Gastroesophageal sphincter (tissue), 4 donors: ENCODE data around the gene COG4. TPM values are rescaled to one million over a fixed set of nuclear protein-coding genes. Genes with fewer than 3 reads are reported as not detected.

Experiments
- ATAC-seq: fragments of 150-250 bp; one replicate; pipeline ENCODE4 v1.9.1; 2016; ENCODE audit warnings: mild to moderate bottlenecking, moderate library complexity
- H3K27ac ChIP-seq, 4 donors: fragments of 200-600 bp; sonication (generic) in 3 of 4; 1 replicate in 3 of 4; 2 replicates in 1 of 4; pipeline ENCODE4 v1.5.1; 2016 to 2019
- H3K27me3 ChIP-seq: fragments of 200-600 bp; sonication (generic); one replicate; pipeline ENCODE4 v1.5.1; 2019
- H3K36me3 ChIP-seq, 2 donors: fragments of 200-600 bp; sonication (generic); one replicate each; pipeline ENCODE4 v1.5.1; 2019; ENCODE audit warnings: control low read depth in 1 of 2
- H3K4me1 ChIP-seq, 3 donors: fragments of 200-600 bp; sonication (generic); 1 replicate in 2 of 3; 2 replicates in 1 of 3; pipeline ENCODE4 v1.5.1; 2016 to 2019; ENCODE audit warnings: control low read depth in 2 of 3
- H3K4me3 ChIP-seq, 2 donors: fragments of 200-600 bp; sonication (generic); one replicate each; pipeline ENCODE4 v1.5.1; 2019; ENCODE audit warnings: mild to moderate bottlenecking in 1 of 2, moderate library complexity in 1 of 2
- H3K9me3 ChIP-seq, 3 donors: fragments of 200-600 bp; sonication (generic); one replicate each; pipeline ENCODE4 v1.5.1; 2017 to 2019; ENCODE audit warnings: control low read depth in 2 of 3
- CTCF ChIP-seq, 4 experiments: fragments of 200-600 bp in 2 of 4; fragments of 450-650 bp in 2 of 4; sonication (generic) in 1 of 4; IDR thresholded peaks; one replicate each; pipeline ENCODE4 v1.5.1; 2017 to 2019; ENCODE audit warnings: antibody characterized with exemption in 4 of 4, mild to moderate bottlenecking in 2 of 4, moderate library complexity in 2 of 4
- EP300 ChIP-seq: sonication (generic); formaldehyde crosslinking; IDR thresholded peaks from one replicate; pipeline ENCODE4 v1.6.1; 2017; ENCODE audit warnings: antibody characterized with exemption, mild to moderate bottlenecking
- POLR2A ChIP-seq, 2 donors: fragments of 450-650 bp; IDR thresholded peaks; one replicate each; pipeline ENCODE4 v1.6.1; 2017; ENCODE audit warnings: antibody characterized with exemption in 2 of 2, mild to moderate bottlenecking in 2 of 2, moderate library complexity in 1 of 2
- POLR2AphosphoS5 ChIP-seq: sonication (generic); formaldehyde crosslinking; IDR thresholded peaks from one replicate; pipeline ENCODE4 v1.6.1; 2017; ENCODE audit warnings: antibody characterized with exemption
- WGBS, 2 donors: methylation state at CpG; one replicate each; pipeline ENCODE4 v1.1.5; 2018; ENCODE audit warnings: low coverage in 1 of 2; 5-methylcytosine and 5-hydroxymethylcytosine counted together
- total RNA-seq, 4 donors: library from RNA; depleted of rRNA; stranded (reverse); fragments of >200 nt; gene quantifications; one replicate each; pipeline ENCODE4 v1.1.0, GENCODE V29; 2016

Gene COG4
- total RNA-seq, 4 donors from 2014 or later, result 32.3 to 37.4 (median 35.0) TPM

- TF ChIP-seq EP300, result no peak
- TF ChIP-seq POLR2A (IDR thresholded peaks at IDR 0.05), result no peak
- TF ChIP-seq POLR2AphosphoS5, result no peak
- no peak for TF ChIP-seq CTCF (IDR thresholded peaks at IDR 0.05)
- H3K9me3 ChIP-seq, result no peaks in the 10 kb centered on the region
- peaks cover 0 to 40% (median 19%) of the 10 kb centered on the region in 3 donors for H3K4me1 ChIP-seq
- H3K27ac ChIP-seq, result peak overlapping the region in 1 of 4 donors; percentile 86
- ATAC-seq, result no peak
- WGBS, 2 donors, result 73 to 75% methylated on average over 2 to 6 of the region's 11 CpGs
- H3K36me3 ChIP-seq, result no peaks in the 10 kb centered on the region
- no peaks in the 10 kb centered on the region for H3K27me3 ChIP-seq
- no peak overlapping the region for H3K4me3 ChIP-seq
Measured at GRCh38 chr16:70440009-70440692, 83.2 kb downstream of the COG4 start.

GRCh38 chr16:70438969-70439862 is 84.1 kb downstream of the COG4 start, which contains the start of gene ST3GAL2:
ST3GAL2 (minus strand) TSS chr16:70439100; CDS start chr16:70398530, 40,570 bp downstream.
- Histone ChIP-seq H3K27me3 (no peaks in the 10 kb centered on the region), H3K4me3 (peak within 1 kb of the TSS; percentile 71 to 90), H3K27ac (peak within 1 kb of the TSS; percentile 10 to 95 (median 87)), H3K36me3 (no peaks in the 10 kb centered on the region), H3K9me3 (no peaks in the 10 kb centered on the region), H3K4me1 (peaks cover 0 to 49% (median 22%) of the 10 kb centered on the region in 3 donors)
- TF ChIP-seq EP300 (no peak), POLR2AphosphoS5 (peak; percentile 24), CTCF (IDR thresholded peaks at IDR 0.05) (peak in 3 of 4 experiments; percentile 27 to 45 (median 30)), POLR2A (IDR thresholded peaks at IDR 0.05) (peak; percentile 26 to 40)
- WGBS, 2 donors, result 0 to 5% methylated on average over 2 to 3 of the region's 86 CpGs
- peak; percentile 96 for ATAC-seq

- WGBS, 2 donors, result 0% methylated on average over 2 to 10 of the region's 39 CpGs
Measured at GRCh38 chr16:70438585-70438968, 84.8 kb downstream of the COG4 start.

More at GRCh38 chr16:70438585-70438968, 84.8 kb downstream of the COG4 start:
- no peak for TF ChIP-seq POLR2AphosphoS5
- TF ChIP-seq CTCF (IDR thresholded peaks at IDR 0.05), result no peak
- no peak for TF ChIP-seq POLR2A (IDR thresholded peaks at IDR 0.05)
- no peak for TF ChIP-seq EP300
- Histone ChIP-seq H3K4me1 (peaks cover 0 to 55% (median 28%) of the 10 kb centered on the region in 3 donors), H3K27me3 (no peaks in the 10 kb centered on the region), H3K9me3 (no peaks in the 10 kb centered on the region), H3K4me3 (peak overlapping the region; percentile 71 to 90), H3K36me3 (no peaks in the 10 kb centered on the region), H3K27ac (peak overlapping the region; percentile 9 to 95 (median 87))
- ATAC-seq, result peak; percentile 54
